HepG2 (cell line): ENCODE results near the gene SCRT2. TPM values are rescaled to one million over a fixed set of nuclear protein-coding genes. Genes with fewer than 3 reads are reported as not detected.

Experiments
- GLI4 ChIP-seq: sonication (generic); formaldehyde crosslinking; IDR thresholded peaks from 2 replicates; pipeline ENCODE4 v1.5.1; 2020; ENCODE audit warnings: missing genetic modification reagents, mild to moderate bottlenecking, moderate library complexity, borderline replicate concordance
- JUNB ChIP-seq: sonication (generic); formaldehyde crosslinking; IDR thresholded peaks from 2 replicates; pipeline ENCODE4 v1.8.0; 2022; ENCODE audit warnings: missing genetic modification reagents, mild to moderate bottlenecking, borderline replicate concordance
- KDM5A ChIP-seq: fragments of 200-600 bp; sonication (generic); IDR thresholded peaks from 2 replicates; pipeline ENCODE4 v1.7.0; 2018; ENCODE audit warnings: antibody characterized with exemption, mild to moderate bottlenecking, low read length, borderline replicate concordance
- MAFK ChIP-seq, 2 experiments: IDR thresholded peaks in 1 of 2; conservative IDR thresholded peaks in 1 of 2; 2 replicates each; pipeline ENCODE4 v1.6.1; 2011; ENCODE audit warnings: improper control_type of control experiment in 2 of 2, low read length in 2 of 2
- MIXL1 ChIP-seq: IDR thresholded peaks from 2 replicates; pipeline ENCODE4 v1.6.1; 2016
- RFX1 ChIP-seq: fragments of 450-650 bp; IDR thresholded peaks from 2 replicates; pipeline ENCODE4 v1.6.1; 2017
- SALL1 ChIP-seq: sonication (generic); formaldehyde crosslinking; IDR thresholded peaks from 2 replicates; pipeline ENCODE4 v1.8.0; 2022; ENCODE audit warnings: mild to moderate bottlenecking, missing genetic modification reagents
- WIZ ChIP-seq: sonication (generic); formaldehyde crosslinking; IDR thresholded peaks from 2 replicates; pipeline ENCODE4 v1.5.1; 2020; ENCODE audit warnings: mild to moderate bottlenecking, missing genetic modification reagents
- ZKSCAN1 ChIP-seq: fragments of 150-350 bp; IDR thresholded peaks from 2 replicates; pipeline ENCODE4 v1.6.1; 2014; ENCODE audit warnings: low read length
- ZKSCAN5 ChIP-seq: sonication (generic); formaldehyde crosslinking; IDR thresholded peaks from 2 replicates; pipeline ENCODE4 v1.5.1; 2020; ENCODE audit warnings: mild to moderate bottlenecking, missing genetic modification reagents
- ZNF180 ChIP-seq: sonication (generic); formaldehyde crosslinking; IDR thresholded peaks from 2 replicates; pipeline ENCODE4 v1.4.0; 2020; ENCODE audit warnings: low read depth, missing genetic modification reagents, borderline replicate concordance
- ZNF225 ChIP-seq: sonication (generic); formaldehyde crosslinking; IDR thresholded peaks from 2 replicates; pipeline ENCODE4 v1.4.0; 2020; ENCODE audit warnings: mild to moderate bottlenecking, missing genetic modification reagents
- ZNF274 ChIP-seq: sonication (generic); formaldehyde crosslinking; IDR thresholded peaks from 2 replicates; pipeline ENCODE4 v1.5.1; 2020; ENCODE audit warnings: mild to moderate bottlenecking, missing genetic modification reagents
- ZNF282 ChIP-seq: fragments of 450-650 bp; IDR thresholded peaks from 2 replicates; pipeline ENCODE4 v1.6.1; 2018; ENCODE audit not compliant: partially characterized antibody
- ZNF3 ChIP-seq: IDR thresholded peaks from 2 replicates; pipeline ENCODE4 v1.7.0; 2017; ENCODE audit warnings: inconsistent platforms
- ZNF510 ChIP-seq: sonication (generic); formaldehyde crosslinking; IDR thresholded peaks from 2 replicates; pipeline ENCODE4 v1.4.0; 2020; ENCODE audit warnings: low read depth, mild to moderate bottlenecking, missing genetic modification reagents
- ZNF556 ChIP-seq: sonication (generic); formaldehyde crosslinking; IDR thresholded peaks from 2 replicates; pipeline ENCODE4 v1.4.0; 2020; ENCODE audit warnings: mild to moderate bottlenecking, missing genetic modification reagents, borderline replicate concordance
- ZNF569 ChIP-seq: sonication (generic); formaldehyde crosslinking; IDR thresholded peaks from 2 replicates; pipeline ENCODE4 v1.5.0; 2020; ENCODE audit warnings: mild to moderate bottlenecking, missing genetic modification reagents, moderate library complexity, borderline replicate concordance
- ZNF850 ChIP-seq: sonication (generic); formaldehyde crosslinking; conservative IDR thresholded peaks from 2 replicates; pipeline ENCODE4 v1.9.0; 2021; ENCODE audit warnings: mild to moderate bottlenecking, missing genetic modification reagents
- ZNF891 ChIP-seq: sonication (generic); formaldehyde crosslinking; IDR thresholded peaks from 2 replicates; pipeline ENCODE4 v1.5.0; 2020; ENCODE audit warnings: mild to moderate bottlenecking, missing genetic modification reagents
- ZSCAN22 ChIP-seq: sonication (generic); formaldehyde crosslinking; IDR thresholded peaks from 2 replicates; pipeline ENCODE4 v1.4.0; 2020; ENCODE audit warnings: mild to moderate bottlenecking, missing genetic modification reagents
- ZSCAN9 ChIP-seq: IDR thresholded peaks from 2 replicates; pipeline ENCODE4 v1.6.1; 2016; ENCODE audit warnings: borderline replicate concordance
- polyA plus RNA-seq, 8 experiments: library from polyadenylated mRNA; depleted of rRNA in 3 of 8; stranded (reverse) in 7 of 8; unstranded in 1 of 8; fragments of >200 nt; fragmentation: Illumina TruSeq in 4 of 8; extraction: Trizol in 4 of 8; gene quantifications; 2 replicates each; pipeline versions ENCODE4 v1.2.1 to v1.2.3, GENCODE V29; 2011 to 2016; ENCODE audit warnings: low read depth in 4 of 8, missing spikeins in 1 of 8, mixed read lengths in 1 of 8; ENCODE audit not compliant: insufficient read depth in 1 of 8
- total RNA-seq, 5 experiments: library from RNA; depleted of rRNA; stranded (reverse); fragments of >200 nt; fragmentation: Illumina TruSeq; extraction: Trizol; gene quantifications; 2 replicates each; pipeline ENCODE4 v1.2.3, GENCODE V29; 2016; ENCODE audit warnings: low read depth in 1 of 5
- TF ChIP-seq, protein P1 (sequence below): sonication (generic); formaldehyde crosslinking; conservative IDR thresholded peaks from 2 replicates; pipeline ENCODE4 v1.4.0; 2020; ENCODE audit warnings: mild to moderate bottlenecking, missing genetic modification reagents, moderate library complexity
- TF ChIP-seq, protein P2 (sequence below): sonication (generic); formaldehyde crosslinking; IDR thresholded peaks from 2 replicates; pipeline ENCODE4 v1.4.0; 2020; ENCODE audit warnings: mild to moderate bottlenecking, missing genetic modification reagents, borderline replicate concordance
- TF ChIP-seq, protein P3 (sequence below): sonication (generic); formaldehyde crosslinking; IDR thresholded peaks from 2 replicates; pipeline ENCODE4 v1.5.1; 2020; ENCODE audit warnings: missing genetic modification reagents, mild to moderate bottlenecking, borderline replicate concordance

Gene SCRT2
- total and polyA plus RNA-seq, 2 of the 13 experiments (the other 11 are each of a cell fraction or from before 2014, with no cell fraction given) = not detected

DNA sequence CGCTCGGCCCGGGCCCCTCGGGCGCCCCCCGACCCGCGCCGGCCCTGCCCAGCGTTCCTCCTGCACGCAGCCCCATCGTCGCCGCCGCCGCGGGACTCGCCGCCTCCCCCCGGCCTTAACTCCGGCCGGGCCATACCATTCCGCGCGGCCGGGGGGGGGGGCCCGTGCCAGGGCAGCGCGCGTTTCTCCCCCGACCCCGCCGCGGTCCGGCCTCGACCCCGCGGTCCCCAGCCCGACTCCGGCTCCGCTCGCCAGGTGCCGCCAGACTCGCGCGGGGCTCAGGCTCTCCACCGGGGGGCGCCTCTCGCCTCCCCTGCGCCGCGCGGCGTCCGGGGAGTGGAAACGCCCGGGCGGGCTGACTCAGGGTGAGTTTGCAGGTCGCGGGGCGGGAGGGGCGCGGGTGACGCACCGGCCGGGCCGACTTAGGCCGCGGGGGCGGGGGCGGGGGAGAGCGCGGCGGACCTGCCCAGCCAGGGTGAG, 22.5 kb downstream of the SCRT2 start, which contains the start of gene SRXN1 (continued):
- TF ChIP-seq ZNF225 (CRISPR knock-in tag) = no peak
- no peak; the same call in 1 of the 2 replicates for TF ChIP-seq KDM5A
- TF ChIP-seq JUNB (CRISPR knock-in tag) = no peak; the same call in 1 of the 2 replicates
- TF ChIP-seq WIZ (CRISPR knock-in tag) = no peak; the same call in 1 of the 2 replicates
- TF ChIP-seq ZNF3 (CRISPR knock-in tag) = no peak
- no peak for TF ChIP-seq ZNF180 (CRISPR knock-in tag)
- TF ChIP-seq ZNF891 (CRISPR knock-in tag) = peak; percentile 53; the same call in 1 of the 2 replicates
- no peak for TF ChIP-seq RFX1
- no peak for TF ChIP-seq ZSCAN22 (CRISPR knock-in tag)
- TF ChIP-seq ZNF556 (CRISPR knock-in tag) = peak; percentile 99
- peak; percentile 67; the same call in 1 of the 2 replicates for TF ChIP-seq GLI4
- no peak for TF ChIP-seq ZNF569
- TF ChIP-seq, protein P1, sequence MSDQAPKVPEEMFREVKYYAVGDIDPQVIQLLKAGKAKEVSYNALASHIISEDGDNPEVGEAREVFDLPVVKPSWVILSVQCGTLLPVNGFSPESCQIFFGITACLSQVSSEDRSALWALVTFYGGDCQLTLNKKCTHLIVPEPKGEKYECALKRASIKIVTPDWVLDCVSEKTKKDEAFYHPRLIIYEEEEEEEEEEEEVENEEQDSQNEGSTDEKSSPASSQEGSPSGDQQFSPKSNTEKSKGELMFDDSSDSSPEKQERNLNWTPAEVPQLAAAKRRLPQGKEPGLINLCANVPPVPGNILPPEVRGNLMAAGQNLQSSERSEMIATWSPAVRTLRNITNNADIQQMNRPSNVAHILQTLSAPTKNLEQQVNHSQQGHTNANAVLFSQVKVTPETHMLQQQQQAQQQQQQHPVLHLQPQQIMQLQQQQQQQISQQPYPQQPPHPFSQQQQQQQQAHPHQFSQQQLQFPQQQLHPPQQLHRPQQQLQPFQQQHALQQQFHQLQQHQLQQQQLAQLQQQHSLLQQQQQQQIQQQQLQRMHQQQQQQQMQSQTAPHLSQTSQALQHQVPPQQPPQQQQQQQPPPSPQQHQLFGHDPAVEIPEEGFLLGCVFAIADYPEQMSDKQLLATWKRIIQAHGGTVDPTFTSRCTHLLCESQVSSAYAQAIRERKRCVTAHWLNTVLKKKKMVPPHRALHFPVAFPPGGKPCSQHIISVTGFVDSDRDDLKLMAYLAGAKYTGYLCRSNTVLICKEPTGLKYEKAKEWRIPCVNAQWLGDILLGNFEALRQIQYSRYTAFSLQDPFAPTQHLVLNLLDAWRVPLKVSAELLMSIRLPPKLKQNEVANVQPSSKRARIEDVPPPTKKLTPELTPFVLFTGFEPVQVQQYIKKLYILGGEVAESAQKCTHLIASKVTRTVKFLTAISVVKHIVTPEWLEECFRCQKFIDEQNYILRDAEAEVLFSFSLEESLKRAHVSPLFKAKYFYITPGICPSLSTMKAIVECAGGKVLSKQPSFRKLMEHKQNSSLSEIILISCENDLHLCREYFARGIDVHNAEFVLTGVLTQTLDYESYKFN (CRISPR knock-in tag) = no peak
- TF ChIP-seq ZNF850 (CRISPR knock-in tag) = no peak
- TF ChIP-seq ZNF510 (CRISPR knock-in tag) = no peak; the same call in 1 of the 2 replicates
- TF ChIP-seq ZKSCAN1 = peak; percentile 58; the same call in 1 of the 2 replicates
- no peak for TF ChIP-seq ZSCAN9 (CRISPR knock-in tag)
- no peak for TF ChIP-seq ZKSCAN5
- no peak for TF ChIP-seq ZNF282
- TF ChIP-seq, protein P2, sequence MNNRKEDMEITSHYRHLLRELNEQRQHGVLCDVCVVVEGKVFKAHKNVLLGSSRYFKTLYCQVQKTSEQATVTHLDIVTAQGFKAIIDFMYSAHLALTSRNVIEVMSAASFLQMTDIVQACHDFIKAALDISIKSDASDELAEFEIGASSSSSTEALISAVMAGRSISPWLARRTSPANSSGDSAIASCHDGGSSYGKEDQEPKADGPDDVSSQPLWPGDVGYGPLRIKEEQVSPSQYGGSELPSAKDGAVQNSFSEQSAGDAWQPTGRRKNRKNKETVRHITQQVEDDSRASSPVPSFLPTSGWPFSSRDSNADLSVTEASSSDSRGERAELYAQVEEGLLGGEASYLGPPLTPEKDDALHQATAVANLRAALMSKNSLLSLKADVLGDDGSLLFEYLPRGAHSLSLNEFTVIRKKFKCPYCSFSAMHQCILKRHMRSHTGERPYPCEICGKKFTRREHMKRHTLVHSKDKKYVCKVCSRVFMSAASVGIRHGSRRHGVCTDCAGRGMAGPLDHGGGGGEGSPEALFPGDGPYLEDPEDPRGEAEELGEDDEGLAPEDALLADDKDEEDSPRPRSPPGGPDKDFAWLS = no peak
- TF ChIP-seq, protein P3, sequence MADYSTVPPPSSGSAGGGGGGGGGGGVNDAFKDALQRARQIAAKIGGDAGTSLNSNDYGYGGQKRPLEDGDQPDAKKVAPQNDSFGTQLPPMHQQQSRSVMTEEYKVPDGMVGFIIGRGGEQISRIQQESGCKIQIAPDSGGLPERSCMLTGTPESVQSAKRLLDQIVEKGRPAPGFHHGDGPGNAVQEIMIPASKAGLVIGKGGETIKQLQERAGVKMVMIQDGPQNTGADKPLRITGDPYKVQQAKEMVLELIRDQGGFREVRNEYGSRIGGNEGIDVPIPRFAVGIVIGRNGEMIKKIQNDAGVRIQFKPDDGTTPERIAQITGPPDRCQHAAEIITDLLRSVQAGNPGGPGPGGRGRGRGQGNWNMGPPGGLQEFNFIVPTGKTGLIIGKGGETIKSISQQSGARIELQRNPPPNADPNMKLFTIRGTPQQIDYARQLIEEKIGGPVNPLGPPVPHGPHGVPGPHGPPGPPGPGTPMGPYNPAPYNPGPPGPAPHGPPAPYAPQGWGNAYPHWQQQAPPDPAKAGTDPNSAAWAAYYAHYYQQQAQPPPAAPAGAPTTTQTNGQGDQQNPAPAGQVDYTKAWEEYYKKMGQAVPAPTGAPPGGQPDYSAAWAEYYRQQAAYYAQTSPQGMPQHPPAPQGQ (CRISPR knock-in tag) = no peak
- TF ChIP-seq MAFK (conservative IDR thresholded peaks at IDR 0.05 in 1 of 2, IDR thresholded peaks at IDR 0.05 in 1 of 2; ENCODE audit: low read length in 2 of 2) = peak; percentile 16 to 55; a peak in 3 of 4 replicates
- peak; percentile 75 for TF ChIP-seq ZNF274 (CRISPR knock-in tag)
- no peak for TF ChIP-seq MIXL1
- peak; percentile 22; the same call in 1 of the 2 replicates for TF ChIP-seq SALL1
